Skeletal muscle satellite cell (primary cell): ENCODE results near the gene CRTC1.

ENCODE experiments used
- H3K27me3 ChIP-seq: 2 replicates; pipeline ENCODE4 v1.7.0; 2013; ENCODE audit warnings: low read length; ENCODE audit not compliant: control insufficient read depth, insufficient read depth
- H3K36me3 ChIP-seq: 2 replicates; pipeline ENCODE4 v1.7.0; 2013; ENCODE audit warnings: mild to moderate bottlenecking, control low read depth, low read length; ENCODE audit not compliant: insufficient read depth
- H3K4me1 ChIP-seq: 2 replicates; pipeline ENCODE4 v1.7.0; 2013; ENCODE audit warnings: low read length; ENCODE audit not compliant: control insufficient read depth, insufficient read depth
- H3K4me2 ChIP-seq: 2 replicates; pipeline ENCODE4 v1.7.0; 2013; ENCODE audit warnings: mild to moderate bottlenecking, low read length
- H3K4me3 ChIP-seq: 2 replicates; pipeline ENCODE4 v1.7.0; 2013; ENCODE audit warnings: low read length
- H3K9ac ChIP-seq: 2 replicates; pipeline ENCODE4 v1.7.0; 2013; ENCODE audit warnings: mild to moderate bottlenecking, low read depth, low read length, moderate library complexity
- H3K9me3 ChIP-seq: replicated peaks from 2 replicates; pipeline ENCODE4 v1.7.0; 2013; ENCODE audit warnings: mild to moderate bottlenecking, control low read depth, low read length

CRTC1 gene

GRCh38 chr19:18745931-18746330 is 62.5 kb downstream of the CRTC1 start:
- Histone ChIP-seq H3K27me3 (no peaks in the 10 kb centered on the region), H3K4me2 (no peak overlapping the region), H3K9ac (no peak overlapping the region), H3K4me1 (no peaks in the 10 kb centered on the region), H3K9me3 (no peaks in the 10 kb centered on the region), H3K36me3 (peaks cover 9% of the 10 kb centered on the region), H3K4me3 (no peak overlapping the region)

- H3K36me3 ChIP-seq = peaks cover 9% of the 10 kb centered on the region
- H3K9me3 ChIP-seq = no peaks in the 10 kb centered on the region
- H3K4me1 ChIP-seq = no peaks in the 10 kb centered on the region
- no peak overlapping the region for H3K4me3 ChIP-seq
- no peak overlapping the region for H3K9ac ChIP-seq
- H3K4me2 ChIP-seq = no peak overlapping the region
- no peaks in the 10 kb centered on the region for H3K27me3 ChIP-seq
These were observed 63.2 kb downstream of the CRTC1 start for GRCh38 chr19:18746401-18747325.

GRCh38 chr19:18749362-18750231 is 66.1 kb downstream of the CRTC1 start:
- Histone ChIP-seq H3K9me3 (no peaks in the 10 kb centered on the region), H3K4me2 (no peak overlapping the region), H3K9ac (no peak overlapping the region), H3K4me3 (no peak overlapping the region), H3K27me3 (no peaks in the 10 kb centered on the region), H3K36me3 (peaks cover 9% of the 10 kb centered on the region), H3K4me1 (no peaks in the 10 kb centered on the region)

- Histone ChIP-seq H3K4me2 (no peak overlapping the region), H3K9me3 (no peaks in the 10 kb centered on the region), H3K4me3 (no peak overlapping the region), H3K36me3 (peaks cover 9% of the 10 kb centered on the region), H3K27me3 (no peaks in the 10 kb centered on the region), H3K4me1 (no peaks in the 10 kb centered on the region), H3K9ac (no peak overlapping the region)
These were observed 67.0 kb downstream of the CRTC1 start for GRCh38 chr19:18750295-18750970.

- no peaks in the 10 kb centered on the region for H3K27me3 ChIP-seq
- H3K4me3 ChIP-seq = no peak overlapping the region
- no peak overlapping the region for H3K4me2 ChIP-seq
- no peak overlapping the region for H3K9ac ChIP-seq
- H3K36me3 ChIP-seq = peaks cover 9% of the 10 kb centered on the region
- H3K9me3 ChIP-seq = no peaks in the 10 kb centered on the region
- H3K4me1 ChIP-seq = no peaks in the 10 kb centered on the region
These were observed 68.1 kb downstream of the CRTC1 start for GRCh38 chr19:18751571-18751970.

GRCh38 chr19:18754501-18754900 is 71.0 kb downstream of the CRTC1 start:
- H3K9ac ChIP-seq = no peak overlapping the region
- H3K9me3 ChIP-seq = no peaks in the 10 kb centered on the region
- peaks cover 9% of the 10 kb centered on the region for H3K36me3 ChIP-seq
- H3K4me3 ChIP-seq = no peak overlapping the region
- no peaks in the 10 kb centered on the region for H3K4me1 ChIP-seq
- no peaks in the 10 kb centered on the region for H3K27me3 ChIP-seq
- H3K4me2 ChIP-seq = no peak overlapping the region

GRCh38 chr19:18756896-18757295 is 73.4 kb downstream of the CRTC1 start:
- H3K36me3 ChIP-seq = peaks cover 5% of the 10 kb centered on the region
- no peaks in the 10 kb centered on the region for H3K27me3 ChIP-seq
- no peak overlapping the region for H3K4me3 ChIP-seq
- H3K9ac ChIP-seq = no peak overlapping the region
- no peak overlapping the region for H3K4me2 ChIP-seq
- no peaks in the 10 kb centered on the region for H3K9me3 ChIP-seq
- peaks cover 1% of the 10 kb centered on the region for H3K4me1 ChIP-seq

- Histone ChIP-seq H3K4me1 (peaks cover 27% of the 10 kb centered on the region), H3K4me2 (no peak overlapping the region)
These were observed 76.0 kb downstream of the CRTC1 start for GRCh38 chr19:18759304-18759994.

GRCh38 chr19:18759995-18760426 is 76.5 kb downstream of the CRTC1 start:
- H3K9ac ChIP-seq = no peak overlapping the region
- no peaks in the 10 kb centered on the region for H3K36me3 ChIP-seq
- H3K27me3 ChIP-seq = no peaks in the 10 kb centered on the region
- H3K9me3 ChIP-seq = no peaks in the 10 kb centered on the region
- no peak overlapping the region for H3K4me2 ChIP-seq
- H3K4me3 ChIP-seq = no peak overlapping the region
- H3K4me1 ChIP-seq = peaks cover 32% of the 10 kb centered on the region

More at GRCh38 chr19:18759304-18759994, 76.0 kb downstream of the CRTC1 start:
- Histone ChIP-seq H3K4me3 (no peak overlapping the region), H3K36me3 (no peaks in the 10 kb centered on the region), H3K27me3 (no peaks in the 10 kb centered on the region), H3K9me3 (no peaks in the 10 kb centered on the region), H3K9ac (no peak overlapping the region)

GRCh38 chr19:18760440-18761383 is 77.2 kb downstream of the CRTC1 start:
- Histone ChIP-seq H3K27me3 (no peaks in the 10 kb centered on the region), H3K4me3 (no peak overlapping the region), H3K36me3 (no peaks in the 10 kb centered on the region), H3K9me3 (no peaks in the 10 kb centered on the region), H3K4me1 (peaks cover 37% of the 10 kb centered on the region), H3K9ac (no peak overlapping the region), H3K4me2 (no peak overlapping the region)
